Measurements from ENCODE around the gene IP6K3. TPM values are rescaled to one million over a fixed set of nuclear protein-coding genes. Genes with fewer than 3 reads are reported as not detected.

IP6K3 gene
- polyA plus RNA-seq, 1 of the 3 experiments (the other 2 are of a cell fraction): 0.21 TPM

- Histone ChIP-seq H4K20me1 (ENCODE audit: insufficient read depth) (no peaks in the 10 kb centered on the region), H3K4me2 (no peak overlapping the region), H3K9me2 (no peaks in the 10 kb centered on the region), H3K4me3 (ENCODE audit: low read depth in 2 of 2, low read length in 1 of 2) (no peak overlapping the region), H3F3A (replicated peaks; ENCODE audit: insufficient read depth) (no peaks in the 10 kb centered on the region), H3K27ac (ENCODE audit: low read depth in 2 of 2, low read length in 1 of 2) (no peak overlapping the region), H3K4me1 (ENCODE audit: control insufficient read depth in 1 of 2, insufficient read depth in 2 of 2, low read depth in 1 of 2, low read length in 1 of 2) (peaks cover 0 to 19% of the 10 kb centered on the region in 2 experiments; a peak in 1 of 4 replicates), H3K36me3 (replicated peaks in 1 of 2; ENCODE audit: control insufficient read depth in 1 of 2, insufficient read depth in 2 of 2, low read length in 1 of 2) (no peaks in the 10 kb centered on the region), H3K9ac (no peak overlapping the region), H3K27me3 (ENCODE audit: insufficient read depth) (no peaks in the 10 kb centered on the region), H3K79me2 (ENCODE audit: insufficient read depth) (no peaks in the 10 kb centered on the region), H3K9me3 (no peaks in the 10 kb centered on the region), H2AFZ (ENCODE audit: low read depth) (no peak overlapping the region)
- ChIA-PET CTCF (interaction anchor here (0.9 to 14.7 kb wide), 10 partner anchors 16 to 400 kb away, joined by 3 to 204 read pairs (median 4); partner anchors contain the start of genes IP6K3, LEMD2 and UQCC2), POLR2A (no interaction called here)
- 57% methylated on average over 4 of the region's 6 CpGs for WGBS (ENCODE audit: low lambda C conversion rate)
- TF ChIP-seq USF2 (IDR thresholded peaks at IDR 0.05; ENCODE audit: borderline replicate concordance, low read depth, low read length) (no peak), RCOR1 (IDR thresholded peaks at IDR 0.05; ENCODE audit: low read length) (no peak), PBX3 (IDR thresholded peaks at IDR 0.05) (no peak), NRF1 (IDR thresholded peaks at IDR 0.05; ENCODE audit: low read depth, low read length) (no peak), ZBTB33 (IDR thresholded peaks at IDR 0.05; ENCODE audit: borderline replicate concordance, low read depth) (no peak), TEAD4 (IDR thresholded peaks at IDR 0.05; ENCODE audit: borderline replicate concordance, insufficient read depth) (no peak), RXRA (IDR thresholded peaks at IDR 0.05; ENCODE audit: borderline replicate concordance, low read depth) (no peak), GABPA (IDR thresholded peaks at IDR 0.05; ENCODE audit: low read depth) (no peak), EZH2phosphoT487 (IDR thresholded peaks at IDR 0.05; ENCODE audit: borderline replicate concordance, low read depth) (no peak), JUND (IDR thresholded peaks at IDR 0.05) (no peak), FOXM1 (IDR thresholded peaks at IDR 0.05; ENCODE audit: low read depth) (no peak)
- DNase-seq: no peak
Measured at GRCh38 chr6:33763483-33763882, 16.8 kb upstream of the IP6K3 start.

GRCh38 chr6:33762713-33763112, 16.0 kb upstream of the IP6K3 start:
- Histone ChIP-seq H3K4me2 (no peak overlapping the region), H3K27me3 (ENCODE audit: insufficient read depth) (no peaks in the 10 kb centered on the region), H3K9me3 (no peaks in the 10 kb centered on the region), H2AFZ (ENCODE audit: low read depth) (no peak overlapping the region), H3F3A (replicated peaks; ENCODE audit: insufficient read depth) (no peaks in the 10 kb centered on the region), H4K20me1 (ENCODE audit: insufficient read depth) (no peaks in the 10 kb centered on the region), H3K36me3 (replicated peaks in 1 of 2; ENCODE audit: control insufficient read depth in 1 of 2, insufficient read depth in 2 of 2, low read length in 1 of 2) (no peaks in the 10 kb centered on the region), H3K27ac (ENCODE audit: low read depth in 2 of 2, low read length in 1 of 2) (no peak overlapping the region), H3K4me1 (ENCODE audit: control insufficient read depth in 1 of 2, insufficient read depth in 2 of 2, low read depth in 1 of 2, low read length in 1 of 2) (peaks cover 0 to 19% of the 10 kb centered on the region in 2 experiments; a peak in 1 of 4 replicates), H3K4me3 (ENCODE audit: low read depth in 2 of 2, low read length in 1 of 2) (no peak overlapping the region), H3K9ac (no peak overlapping the region), H3K79me2 (ENCODE audit: insufficient read depth) (no peaks in the 10 kb centered on the region), H3K9me2 (no peaks in the 10 kb centered on the region)
- no peak for DNase-seq
- 76% methylated on average over 4 of the region's 4 CpGs for WGBS (ENCODE audit: low lambda C conversion rate)
- POLR2A ChIA-PET: no interaction called here
- TF ChIP-seq MAX (IDR thresholded peaks at IDR 0.05; ENCODE audit: low read depth) (no peak), YY1 (IDR thresholded peaks at IDR 0.05; ENCODE audit: low read depth) (no peak), ELF1 (IDR thresholded peaks at IDR 0.05) (no peak), CTCF (IDR thresholded peaks at IDR 0.05) (no peak), RXRA (IDR thresholded peaks at IDR 0.05; ENCODE audit: borderline replicate concordance, low read depth) (no peak)
- CTCF ChIA-PET: interaction anchor here (0.6 to 14.7 kb wide), 19 partner anchors 8 to 401 kb away, joined by 3 to 204 read pairs (median 6); partner anchors contain the start of genes IP6K3 and UQCC2

Data from SK-N-SH (cell line).